ENCODE measurements around the gene PTPN6. TPM values are rescaled to one million over a fixed set of nuclear protein-coding genes. Genes with fewer than 3 reads are reported as not detected.

The PTPN6 gene
- total and polyA plus RNA-seq, 7 donors: 1.3 to 7.6 (median 3.6) TPM

- Histone ChIP-seq H3K27ac (no peak overlapping the region), H3K36me3 (ENCODE audit: insufficient read depth in 1 of 2, low read depth in 1 of 2) (peaks cover 0 to under 1% of the 10 kb centered on the region in 2 donors), H3K4me1 (no peaks in the 10 kb centered on the region), H3K27me3 (ENCODE audit: insufficient read depth in 3 of 3, low read length in 2 of 3) (no peaks in the 10 kb centered on the region), H3K9me3 (no peaks in the 10 kb centered on the region), H3K4me3 (peak overlapping the region; percentile 50)
- intact Hi-C loops (cut with DNase I): loop anchor here in 1 of 2 donors (5.0 kb wide), 1 partner anchor 80 kb away; no protein-coding TSS in a partner anchor
- peak in 1 of 2 donors; percentile 44 for DNase-seq
- TF ChIP-seq, protein P1, sequence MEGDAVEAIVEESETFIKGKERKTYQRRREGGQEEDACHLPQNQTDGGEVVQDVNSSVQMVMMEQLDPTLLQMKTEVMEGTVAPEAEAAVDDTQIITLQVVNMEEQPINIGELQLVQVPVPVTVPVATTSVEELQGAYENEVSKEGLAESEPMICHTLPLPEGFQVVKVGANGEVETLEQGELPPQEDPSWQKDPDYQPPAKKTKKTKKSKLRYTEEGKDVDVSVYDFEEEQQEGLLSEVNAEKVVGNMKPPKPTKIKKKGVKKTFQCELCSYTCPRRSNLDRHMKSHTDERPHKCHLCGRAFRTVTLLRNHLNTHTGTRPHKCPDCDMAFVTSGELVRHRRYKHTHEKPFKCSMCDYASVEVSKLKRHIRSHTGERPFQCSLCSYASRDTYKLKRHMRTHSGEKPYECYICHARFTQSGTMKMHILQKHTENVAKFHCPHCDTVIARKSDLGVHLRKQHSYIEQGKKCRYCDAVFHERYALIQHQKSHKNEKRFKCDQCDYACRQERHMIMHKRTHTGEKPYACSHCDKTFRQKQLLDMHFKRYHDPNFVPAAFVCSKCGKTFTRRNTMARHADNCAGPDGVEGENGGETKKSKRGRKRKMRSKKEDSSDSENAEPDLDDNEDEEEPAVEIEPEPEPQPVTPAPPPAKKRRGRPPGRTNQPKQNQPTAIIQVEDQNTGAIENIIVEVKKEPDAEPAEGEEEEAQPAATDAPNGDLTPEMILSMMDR (IDR thresholded peaks at IDR 0.05): no peak
- ATAC-seq: no peak
- 60 to 75% (median 70%) methylated on average over 22 of the region's 22 CpGs for WGBS, 3 donors
These were observed 1.1 kb downstream of the PTPN6 start for GRCh38 chr12:6952121-6952862.

- 85 to 89% (median 85%) methylated on average over 15 of the region's 15 CpGs for WGBS, 3 donors
These were observed 1.8 kb downstream of the PTPN6 start for GRCh38 chr12:6952863-6953441.

GRCh38 chr12:6953442-6954315, 2.5 kb downstream of the PTPN6 start:
- H3K4me3 ChIP-seq: peak overlapping the region; percentile 50
- ATAC-seq (peak; percentile 19 to 30 (median 22)), DNase-seq (peak in 1 of 2 donors; percentile 66)
- no peaks in the 10 kb centered on the region for H3K27me3 ChIP-seq (ENCODE audit: insufficient read depth in 3 of 3, low read length in 2 of 3)
- intact Hi-C loops (cut with DNase I): loop anchor here in 1 of 2 donors (5.0 kb wide), 1 partner anchor 79 kb away; no protein-coding TSS in a partner anchor
- TF ChIP-seq, protein P1 (IDR thresholded peaks at IDR 0.05): no peak
- no peaks in the 10 kb centered on the region for H3K36me3 ChIP-seq (ENCODE audit: insufficient read depth in 1 of 2, low read depth in 1 of 2)
- no peaks in the 10 kb centered on the region for H3K4me1 ChIP-seq
- H3K27ac ChIP-seq: no peak overlapping the region
- no peaks in the 10 kb centered on the region for H3K9me3 ChIP-seq
- 57 to 60% (median 58%) methylated on average over 20 to 24 of the region's 24 CpGs for WGBS, 3 donors

More at GRCh38 chr12:6952863-6953441, 1.8 kb downstream of the PTPN6 start:
- Histone ChIP-seq H3K4me1 (no peaks in the 10 kb centered on the region), H3K4me3 (peak overlapping the region; percentile 50), H3K36me3 (ENCODE audit: insufficient read depth in 1 of 2, low read depth in 1 of 2) (no peaks in the 10 kb centered on the region), H3K27ac (no peak overlapping the region), H3K27me3 (ENCODE audit: insufficient read depth in 3 of 3, low read length in 2 of 3) (no peaks in the 10 kb centered on the region), H3K9me3 (no peaks in the 10 kb centered on the region)
- no peak for DNase-seq
- intact Hi-C loops (cut with DNase I): loop anchor here in 1 of 2 donors (5.0 kb wide), 1 partner anchor 79 kb away; no protein-coding TSS in a partner anchor
- ATAC-seq: no peak
- TF ChIP-seq, protein P1 (IDR thresholded peaks at IDR 0.05): no peak

DNA sequence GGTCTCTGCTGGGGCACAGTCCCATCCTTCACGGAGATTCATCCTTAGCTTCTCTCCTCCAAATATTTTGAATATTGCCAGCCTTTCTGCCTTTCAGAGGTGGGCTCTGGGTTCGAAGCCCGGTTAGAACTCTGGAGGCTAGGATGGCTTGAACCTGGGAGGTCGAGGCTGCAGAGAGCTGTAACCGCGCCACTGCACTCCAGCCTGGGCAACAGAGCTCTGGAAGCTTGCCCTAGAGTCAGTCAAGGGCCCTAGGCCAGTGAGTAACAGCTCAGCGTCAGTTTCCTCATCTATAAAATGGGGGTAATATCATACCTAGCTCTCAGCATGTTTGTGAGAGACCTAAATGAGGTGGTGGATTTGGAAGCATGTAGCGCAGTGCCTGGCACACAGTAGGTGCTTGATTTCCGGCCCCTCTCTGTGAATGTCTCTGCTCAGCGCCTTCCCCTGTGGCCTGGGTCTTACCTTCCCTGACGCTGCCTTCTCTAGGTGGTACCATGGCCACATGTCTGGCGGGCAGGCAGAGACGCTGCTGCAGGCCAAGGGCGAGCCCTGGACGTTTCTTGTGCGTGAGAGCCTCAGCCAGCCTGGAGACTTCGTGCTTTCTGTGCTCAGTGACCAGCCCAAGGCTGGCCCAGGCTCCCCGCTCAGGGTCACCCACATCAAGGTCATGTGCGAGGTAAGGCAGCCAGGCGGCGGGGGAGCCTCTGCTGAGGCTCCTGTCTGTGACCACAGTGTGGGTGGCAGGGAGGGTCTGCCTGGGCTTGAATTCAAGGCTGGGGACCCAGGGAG, 3.4 kb downstream of the PTPN6 start:
- Histone ChIP-seq H3K9me3 (no peaks in the 10 kb centered on the region), H3K27me3 (ENCODE audit: insufficient read depth in 3 of 3, low read length in 2 of 3) (no peaks in the 10 kb centered on the region), H3K27ac (no peak overlapping the region), H3K36me3 (ENCODE audit: insufficient read depth in 1 of 2, low read depth in 1 of 2) (no peaks in the 10 kb centered on the region), H3K4me1 (no peaks in the 10 kb centered on the region), H3K4me3 (peak overlapping the region; percentile 4)
- ATAC-seq (no peak), DNase-seq (no peak)
- 87 to 89% (median 88%) methylated on average over 21 of the region's 21 CpGs for WGBS, 3 donors
- intact Hi-C loops (cut with DNase I): loop anchor here in 1 of 2 donors (5.0 kb wide), 1 partner anchor 78 kb away; no protein-coding TSS in a partner anchor
- TF ChIP-seq, protein P1 (IDR thresholded peaks at IDR 0.05): no peak
